ENCODE data around the gene CNTROB. TPM values are rescaled to one million over a fixed set of nuclear protein-coding genes. Genes with fewer than 3 reads are reported as not detected.

The CNTROB gene
- polyA plus RNA-seq, 1 donor from 2014 or later, result 48.7 TPM

DNA sequence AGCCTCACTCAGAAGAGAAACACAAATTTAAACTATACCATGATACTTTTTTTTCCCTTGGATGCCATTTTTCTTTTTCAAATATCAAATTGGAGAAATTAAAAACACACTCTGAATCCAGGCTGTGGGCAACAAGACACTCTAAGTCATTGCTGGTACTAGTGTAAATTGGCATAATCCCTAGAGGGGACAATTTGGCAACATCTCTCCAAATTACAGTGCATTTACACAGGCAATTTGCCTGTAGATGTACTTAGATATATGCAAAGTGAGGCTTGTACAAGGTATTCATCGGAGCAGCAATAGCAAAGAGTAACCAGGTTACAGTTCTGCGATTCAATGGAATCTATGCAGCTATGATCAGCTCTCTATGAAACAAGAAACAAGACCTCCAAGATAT, 63.7 kb downstream of the CNTROB start:
- no peak overlapping the region for H2AFZ ChIP-seq (ENCODE audit: low read depth, low read length)
- no peaks in the 10 kb centered on the region for H3K9me3 ChIP-seq (ENCODE audit: low read length)
- no peaks in the 10 kb centered on the region for H3K9me2 ChIP-seq (ENCODE audit: insufficient read depth, low read length)
- H4K20me1 ChIP-seq (ENCODE audit: insufficient read depth), result no peaks in the 10 kb centered on the region
- H3K4me3 ChIP-seq (ENCODE audit: low read length), result peak overlapping the region; percentile 47
- peak overlapping the region; percentile 77 for H3K27ac ChIP-seq (ENCODE audit: low read length)
- H3F3A ChIP-seq (ENCODE audit: insufficient read depth, low read length, poor library complexity, severe bottlenecking), result no peaks in the 10 kb centered on the region
- H3K9ac ChIP-seq (ENCODE audit: low read length), result peak overlapping the region; percentile 53
- H3K79me2 ChIP-seq (replicated peaks; ENCODE audit: insufficient read depth, low read length), result no peaks in the 10 kb centered on the region
- H3K36me3 ChIP-seq (ENCODE audit: insufficient read depth, low read length), result no peaks in the 10 kb centered on the region
- H3K27me3 ChIP-seq (ENCODE audit: insufficient read depth, low read depth, low read length), result peaks cover 14% of the 10 kb centered on the region
- TF ChIP-seq EP300 (conservative IDR thresholded peaks at IDR 0.05; ENCODE audit: poor library complexity, severe bottlenecking) (no peak), EZH2 (IDR thresholded peaks at IDR 0.05; ENCODE audit: borderline replicate concordance, insufficient read depth, low read length, poor library complexity, severe bottlenecking) (no peak), TAF1 (IDR thresholded peaks at IDR 0.05; ENCODE audit: low read depth) (no peak), POLR2AphosphoS5 (IDR thresholded peaks at IDR 0.05) (no peak), MXI1 (conservative IDR thresholded peaks at IDR 0.05; ENCODE audit: poor library complexity, severe bottlenecking) (no peak), SMC3 (conservative IDR thresholded peaks at IDR 0.05; ENCODE audit: poor library complexity) (no peak), RAD21 (conservative IDR thresholded peaks at IDR 0.05) (no peak), REST (IDR thresholded peaks at IDR 0.05; ENCODE audit: borderline replicate concordance) (no peak)
- TF ChIP-seq, protein P1, sequence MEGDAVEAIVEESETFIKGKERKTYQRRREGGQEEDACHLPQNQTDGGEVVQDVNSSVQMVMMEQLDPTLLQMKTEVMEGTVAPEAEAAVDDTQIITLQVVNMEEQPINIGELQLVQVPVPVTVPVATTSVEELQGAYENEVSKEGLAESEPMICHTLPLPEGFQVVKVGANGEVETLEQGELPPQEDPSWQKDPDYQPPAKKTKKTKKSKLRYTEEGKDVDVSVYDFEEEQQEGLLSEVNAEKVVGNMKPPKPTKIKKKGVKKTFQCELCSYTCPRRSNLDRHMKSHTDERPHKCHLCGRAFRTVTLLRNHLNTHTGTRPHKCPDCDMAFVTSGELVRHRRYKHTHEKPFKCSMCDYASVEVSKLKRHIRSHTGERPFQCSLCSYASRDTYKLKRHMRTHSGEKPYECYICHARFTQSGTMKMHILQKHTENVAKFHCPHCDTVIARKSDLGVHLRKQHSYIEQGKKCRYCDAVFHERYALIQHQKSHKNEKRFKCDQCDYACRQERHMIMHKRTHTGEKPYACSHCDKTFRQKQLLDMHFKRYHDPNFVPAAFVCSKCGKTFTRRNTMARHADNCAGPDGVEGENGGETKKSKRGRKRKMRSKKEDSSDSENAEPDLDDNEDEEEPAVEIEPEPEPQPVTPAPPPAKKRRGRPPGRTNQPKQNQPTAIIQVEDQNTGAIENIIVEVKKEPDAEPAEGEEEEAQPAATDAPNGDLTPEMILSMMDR (IDR thresholded peaks at IDR 0.05; ENCODE audit: poor library complexity, severe bottlenecking), result no peak
- peak overlapping the region; percentile 9 for H3K4me2 ChIP-seq (ENCODE audit: low read length)

DNA sequence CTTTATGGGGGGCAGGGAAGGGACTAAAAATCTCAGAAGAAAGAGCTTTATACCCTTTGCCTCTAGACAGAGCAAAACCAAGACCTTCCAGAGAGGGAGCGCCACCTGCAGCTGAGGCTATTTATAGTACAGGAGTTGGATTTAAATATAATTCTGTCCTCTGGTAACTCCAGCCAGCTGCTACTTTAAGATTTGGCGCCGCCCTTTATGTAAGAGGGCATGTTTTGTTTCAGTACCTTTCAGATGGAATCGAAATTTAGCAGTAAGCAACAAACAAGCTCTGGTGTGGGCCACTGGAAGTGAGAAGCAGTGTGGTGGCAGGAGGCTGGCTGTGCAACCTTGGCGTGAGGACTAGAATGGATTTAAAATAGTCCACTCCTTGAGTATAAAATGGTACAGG, 65.2 kb downstream of the CNTROB start:
- H3K27ac ChIP-seq (ENCODE audit: low read length), result no peak overlapping the region
- no peaks in the 10 kb centered on the region for H3F3A ChIP-seq (ENCODE audit: insufficient read depth, low read length, poor library complexity, severe bottlenecking)
- no peaks in the 10 kb centered on the region for H3K79me2 ChIP-seq (replicated peaks; ENCODE audit: insufficient read depth, low read length)
- TF ChIP-seq SMC3 (conservative IDR thresholded peaks at IDR 0.05; ENCODE audit: poor library complexity), result no peak
- TF ChIP-seq, protein P1 (IDR thresholded peaks at IDR 0.05; ENCODE audit: poor library complexity, severe bottlenecking), result peak; percentile 11
- H3K9me3 ChIP-seq (ENCODE audit: low read length), result peaks cover 4% of the 10 kb centered on the region
- H2AFZ ChIP-seq (ENCODE audit: low read depth, low read length), result no peak overlapping the region
- no peaks in the 10 kb centered on the region for H3K9me2 ChIP-seq (ENCODE audit: insufficient read depth, low read length)
- no peak overlapping the region for H3K9ac ChIP-seq (ENCODE audit: low read length)
- no peak overlapping the region for H3K4me2 ChIP-seq (ENCODE audit: low read length)
- peaks cover 26% of the 10 kb centered on the region for H3K27me3 ChIP-seq (ENCODE audit: insufficient read depth, low read depth, low read length)
- H4K20me1 ChIP-seq (ENCODE audit: insufficient read depth), result no peaks in the 10 kb centered on the region
- H3K4me3 ChIP-seq (ENCODE audit: low read length), result no peak overlapping the region
- H3K36me3 ChIP-seq (ENCODE audit: insufficient read depth, low read length), result no peaks in the 10 kb centered on the region

Small RNA genes lying within 50 kb of the gene (small RNA-seq; reads per million reads assigned to genes)
- gene SCARNA21, result 10.7 to 16.6 (median 15.8) reads per million in 3 experiments

Other genes with a start within 250 kb of the CNTROB start
- gene TP53, start 244.7 kb upstream of the CNTROB start, polyA plus RNA-seq, result 13.8 and 14.3 TPM in 2 replicates
- gene WRAP53, start 243.7 kb upstream of the CNTROB start, polyA plus RNA-seq, result 20.1 and 22.4 TPM in 2 replicates
- 36.4 and 46.5 TPM in 2 replicates for gene EFNB3, start 227.0 kb upstream of the CNTROB start, polyA plus RNA-seq
- 2.0 and 2.1 TPM in 2 replicates for gene DNAH2, start 214.5 kb upstream of the CNTROB start, polyA plus RNA-seq
- gene KDM6B, start 98.0 kb upstream of the CNTROB start, polyA plus RNA-seq, result 2.5 and 4.4 TPM in 2 replicates
- gene TMEM88, start 77.1 kb upstream of the CNTROB start, polyA plus RNA-seq, result 4.2 and 6.7 TPM in 2 replicates
- 99.5 and 110 TPM in 2 replicates for gene NAA38, start 74.6 kb upstream of the CNTROB start, polyA plus RNA-seq
- gene CYB5D1, start 74.2 kb upstream of the CNTROB start, polyA plus RNA-seq, result 21.1 and 30.4 TPM in 2 replicates
- gene CHD3, start 43.4 kb upstream of the CNTROB start, polyA plus RNA-seq, result 115 and 159 TPM in 2 replicates
- 69.9 and 81.4 TPM in 2 replicates for gene RNF227, start 15.9 kb upstream of the CNTROB start, polyA plus RNA-seq
- gene KCNAB3, start 2.4 kb upstream of the CNTROB start, polyA plus RNA-seq, result 5.6 and 7.6 TPM in 2 replicates
- gene TRAPPC1, start 260 bp upstream of the CNTROB start, polyA plus RNA-seq, result 34.0 and 38.3 TPM in 2 replicates
- 0.07 and 0.10 TPM in 2 replicates for gene GUCY2D, start 70.4 kb downstream of the CNTROB start, polyA plus RNA-seq
- gene ALOX15B, start 106.9 kb downstream of the CNTROB start, polyA plus RNA-seq, result not detected in 2 replicates
- gene ALOX12B, start 155.5 kb downstream of the CNTROB start, polyA plus RNA-seq, result 0.31 and 0.34 TPM in 2 replicates
- 0.77 and 1.6 TPM in 2 replicates for gene ALOXE3, start 186.3 kb downstream of the CNTROB start, polyA plus RNA-seq
- 7.3 and 15.3 TPM in 2 replicates for gene HES7, start 191.9 kb downstream of the CNTROB start, polyA plus RNA-seq
- gene PER1, start 220.2 kb downstream of the CNTROB start, polyA plus RNA-seq, result 1.9 and 2.0 TPM in 2 replicates
- gene VAMP2, start 230.7 kb downstream of the CNTROB start, polyA plus RNA-seq, result 91.6 and 98.3 TPM in 2 replicates
- gene TMEM107, start 244.2 kb downstream of the CNTROB start, polyA plus RNA-seq, result 23.3 and 31.7 TPM in 2 replicates

Data from neural cell (in vitro differentiated cells).